Uterus (tissue), 4 donors: Measurements from ENCODE around the gene EDNRB. TPM values are rescaled to one million over a fixed set of nuclear protein-coding genes. Genes with fewer than 3 reads are reported as not detected.
A peak's percentile ranks its signal among the peaks of the same experiment; 100 is the strongest.
"Not testable (repeated sequence)": the region's sequence is repeated elsewhere in the genome, so short reads cannot be mapped to it uniquely, and the experiment has no call there.

Experiments
- DNase-seq, 2 donors: peaks; one replicate each; pipeline ENCODE4 v3.0.0-alpha.2; 2019 to 2020
- H3K27ac ChIP-seq, 2 donors: fragments of 200-600 bp; sonication (generic); 1 replicate in 1 of 2; 2 replicates in 1 of 2; pipeline ENCODE4 v1.5.1; 2016 to 2018
- H3K27me3 ChIP-seq, 2 donors: fragments of 200-600 bp; sonication (generic); one replicate each; pipeline ENCODE4 v1.5.1; 2018 to 2019; ENCODE audit warnings: control low read depth in 1 of 2
- H3K36me3 ChIP-seq, 2 donors: fragments of 200-600 bp; sonication (generic); one replicate each; pipeline ENCODE4 v1.5.1; 2019; ENCODE audit warnings: control low read depth in 1 of 2
- H3K4me1 ChIP-seq, 2 donors: fragments of 200-600 bp; sonication (generic); one replicate each; pipeline ENCODE4 v1.5.1; 2018 to 2019; ENCODE audit warnings: control low read depth in 1 of 2
- H3K4me3 ChIP-seq, 2 donors: fragments of 200-600 bp; sonication (generic); 1 replicate in 1 of 2; 2 replicates in 1 of 2; pipeline ENCODE4 v1.5.1; 2018 to 2019; ENCODE audit warnings: mild to moderate bottlenecking in 1 of 2
- H3K9me3 ChIP-seq, 2 donors: fragments of 200-600 bp; sonication (generic); one replicate each; pipeline ENCODE4 v1.5.1; 2019; ENCODE audit warnings: control low read depth in 1 of 2
- POLR2A ChIP-seq, 2 donors: fragments of 450-650 bp; IDR thresholded peaks; one replicate each; pipeline ENCODE4 v1.6.1; 2016; ENCODE audit warnings: antibody characterized with exemption in 2 of 2, mild to moderate bottlenecking in 1 of 2, moderate library complexity in 1 of 2
- intact Hi-C: fragments of 100-400 bp; cut with DNase I; formaldehyde crosslinking; loops from one replicate; pipeline ENCODE4 v1.15.1; 2023; ENCODE audit warnings: low total_unique reads
- total RNA-seq, 4 donors: library from RNA; depleted of rRNA in 3 of 4; stranded (reverse); fragments of >200 nt in 3 of 4; gene quantifications; one replicate each; pipeline versions ENCODE4 v1.1.0 to v1.2.4, GENCODE V29; 2014 to 2023
- TF ChIP-seq, protein P1 (sequence below), 4 experiments: fragments of 200-600 bp in 2 of 4; fragments of 450-650 bp in 2 of 4; sonication (generic) in 2 of 4; IDR thresholded peaks; one replicate each; pipeline ENCODE4 v1.5.1; 2016 to 2019; ENCODE audit warnings: antibody characterized with exemption in 4 of 4, mild to moderate bottlenecking in 2 of 4, moderate library complexity in 1 of 4
- donor health status: DM: yes; HTN: yes; CAD: no.

The EDNRB gene
- total RNA-seq: 10 to 100 TPM; 14.9 to 63.5 (median 37.8) TPM

DNA sequence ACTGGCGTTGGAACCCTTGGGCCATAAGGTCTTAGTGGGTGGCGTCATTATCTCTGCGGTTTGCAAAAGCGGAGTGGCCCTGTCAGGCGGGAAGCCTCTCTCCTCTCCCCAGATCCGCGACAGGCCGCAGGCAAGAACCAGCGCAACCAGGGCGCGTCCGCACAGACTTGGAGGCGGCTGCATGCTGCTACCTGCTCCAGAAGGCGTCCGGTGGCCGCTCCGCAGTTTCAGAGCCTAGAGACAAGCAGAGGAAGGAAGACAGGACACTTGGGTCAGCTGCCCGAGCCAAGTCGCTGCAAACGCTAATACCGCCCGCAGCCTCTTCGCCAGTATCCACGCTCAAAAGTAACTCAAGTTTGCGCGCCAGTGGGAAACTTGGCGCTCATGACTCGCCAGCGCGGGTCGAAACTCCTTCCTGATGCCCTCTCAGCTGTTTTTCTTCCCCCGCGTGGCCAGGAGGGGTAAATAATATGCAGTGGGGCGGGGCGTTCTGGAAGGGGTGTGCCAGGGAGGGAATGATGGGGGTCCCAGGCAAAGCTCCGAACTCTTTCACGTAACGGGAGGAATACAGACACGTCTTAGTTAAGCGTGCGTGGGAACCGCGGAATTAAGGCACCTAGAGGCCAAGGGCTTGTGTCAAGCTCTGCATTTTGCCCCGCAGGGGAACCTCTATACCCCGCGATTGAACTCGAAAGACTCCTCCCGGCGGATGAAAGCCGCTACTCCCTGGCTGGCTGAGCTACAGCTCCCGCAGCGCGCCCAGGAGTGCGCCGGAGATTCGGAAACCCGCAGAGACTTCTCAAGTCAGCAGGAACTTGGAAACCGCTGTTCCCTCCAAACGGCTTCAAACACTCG is at the start of gene EDNRB:
Gene EDNRB (minus strand): TSS at position 441 of the 855 bp plus-strand sequence. CDS start 258 bp downstream, at position 183.
- intact Hi-C loops: no loop called here
- no peaks in the 10 kb centered on the region for H3K9me3 ChIP-seq
- peak; percentile 23 to 35 for DNase-seq
- TF ChIP-seq POLR2A (IDR thresholded peaks at IDR 0.05): peak in 1 of 2 donors; percentile 35
- TF ChIP-seq, protein P1, sequence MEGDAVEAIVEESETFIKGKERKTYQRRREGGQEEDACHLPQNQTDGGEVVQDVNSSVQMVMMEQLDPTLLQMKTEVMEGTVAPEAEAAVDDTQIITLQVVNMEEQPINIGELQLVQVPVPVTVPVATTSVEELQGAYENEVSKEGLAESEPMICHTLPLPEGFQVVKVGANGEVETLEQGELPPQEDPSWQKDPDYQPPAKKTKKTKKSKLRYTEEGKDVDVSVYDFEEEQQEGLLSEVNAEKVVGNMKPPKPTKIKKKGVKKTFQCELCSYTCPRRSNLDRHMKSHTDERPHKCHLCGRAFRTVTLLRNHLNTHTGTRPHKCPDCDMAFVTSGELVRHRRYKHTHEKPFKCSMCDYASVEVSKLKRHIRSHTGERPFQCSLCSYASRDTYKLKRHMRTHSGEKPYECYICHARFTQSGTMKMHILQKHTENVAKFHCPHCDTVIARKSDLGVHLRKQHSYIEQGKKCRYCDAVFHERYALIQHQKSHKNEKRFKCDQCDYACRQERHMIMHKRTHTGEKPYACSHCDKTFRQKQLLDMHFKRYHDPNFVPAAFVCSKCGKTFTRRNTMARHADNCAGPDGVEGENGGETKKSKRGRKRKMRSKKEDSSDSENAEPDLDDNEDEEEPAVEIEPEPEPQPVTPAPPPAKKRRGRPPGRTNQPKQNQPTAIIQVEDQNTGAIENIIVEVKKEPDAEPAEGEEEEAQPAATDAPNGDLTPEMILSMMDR (IDR thresholded peaks at IDR 0.05): peak in 1 of 4 experiments; percentile 5
- H3K27me3 ChIP-seq: no peaks in the 10 kb centered on the region
- H3K4me1 ChIP-seq: no peaks in the 10 kb centered on the region
- no peaks in the 10 kb centered on the region for H3K36me3 ChIP-seq
- H3K4me3 ChIP-seq: peak within 1 kb of the TSS; percentile 38 to 39
- peak within 1 kb of the TSS; percentile 70 to 71 for H3K27ac ChIP-seq

- no peaks in the 10 kb centered on the region for H3K4me1 ChIP-seq
- intact Hi-C loops: no loop called here
Observed at GRCh38 chr13:77966671-77967070, 48.0 kb upstream of the EDNRB start.

GRCh38 chr13:77952737-77953136 is 34.1 kb upstream of the EDNRB start:
- TF ChIP-seq, protein P1 (IDR thresholded peaks at IDR 0.05): no peak
- no peak for TF ChIP-seq POLR2A (IDR thresholded peaks at IDR 0.05)
- no peak overlapping the region for H3K27ac ChIP-seq
- no peak for DNase-seq
- H3K4me3 ChIP-seq: no peak overlapping the region
- no peaks in the 10 kb centered on the region for H3K9me3 ChIP-seq
- no peaks in the 10 kb centered on the region for H3K4me1 ChIP-seq
- intact Hi-C loops: no loop called here
- H3K36me3 ChIP-seq: no peaks in the 10 kb centered on the region
- H3K27me3 ChIP-seq: no peaks in the 10 kb centered on the region

More at GRCh38 chr13:77966671-77967070, 48.0 kb upstream of the EDNRB start:
- H3K27me3 ChIP-seq: no peaks in the 10 kb centered on the region
- H3K36me3 ChIP-seq: no peaks in the 10 kb centered on the region
- no peaks in the 10 kb centered on the region for H3K9me3 ChIP-seq
- H3K27ac ChIP-seq: peak overlapping the region in 1 of 2 donors; percentile 20
- H3K4me3 ChIP-seq: no peak overlapping the region
- no peak for DNase-seq
- TF ChIP-seq, protein P1 (IDR thresholded peaks at IDR 0.05): no peak
- TF ChIP-seq POLR2A (IDR thresholded peaks at IDR 0.05): no peak

DNA sequence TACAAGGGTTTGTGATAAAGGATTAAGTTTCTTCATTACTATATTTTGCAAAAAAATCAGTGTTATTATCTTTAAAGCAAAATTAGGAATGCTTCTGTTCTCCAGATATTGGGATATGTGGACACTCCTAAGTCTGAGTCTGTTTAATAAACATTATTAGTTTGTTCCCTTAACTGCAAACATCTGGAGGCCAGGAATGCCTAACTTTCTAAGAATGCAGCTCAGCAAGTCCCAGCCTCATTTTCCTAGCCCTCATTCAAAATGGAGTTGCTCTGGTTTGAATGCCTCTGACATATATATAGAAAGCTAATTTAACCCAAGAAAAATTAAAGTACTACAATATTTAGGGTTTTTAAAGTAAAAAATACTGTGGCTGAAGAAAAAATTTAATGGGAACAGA is 33.6 kb upstream of the EDNRB start:
- Histone ChIP-seq H3K4me1 (no peaks in the 10 kb centered on the region), H3K9me3 (no peaks in the 10 kb centered on the region), H3K4me3 (no peak overlapping the region), H3K27ac (no peak overlapping the region), H3K27me3 (no peaks in the 10 kb centered on the region), H3K36me3 (no peaks in the 10 kb centered on the region)
- intact Hi-C loops: no loop called here
- no peak for DNase-seq
- no peak for TF ChIP-seq POLR2A (IDR thresholded peaks at IDR 0.05)
- TF ChIP-seq, protein P1 (IDR thresholded peaks at IDR 0.05): no peak

DNA sequence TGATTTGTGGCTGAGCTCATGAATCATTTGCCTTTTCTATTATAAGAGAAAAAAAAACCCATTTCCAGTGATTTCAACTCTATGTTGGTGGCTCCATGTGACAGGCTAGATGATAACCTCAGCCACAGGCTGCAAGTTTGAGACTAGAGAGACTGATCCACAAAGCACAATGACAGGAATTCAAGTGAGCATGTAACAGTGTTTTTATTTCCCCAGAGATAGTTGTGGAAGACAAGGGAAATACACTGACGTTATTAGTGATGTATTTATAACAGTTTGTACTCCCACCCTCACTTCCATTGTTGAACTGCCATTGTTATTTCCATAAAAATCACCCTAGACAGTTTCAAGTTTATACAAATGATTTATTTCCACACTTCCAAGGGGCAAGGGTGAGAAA is 27.9 kb upstream of the EDNRB start:
- H3K9me3 ChIP-seq: no peaks in the 10 kb centered on the region
- intact Hi-C loops: no loop called here
- no peak for DNase-seq
- H3K4me3 ChIP-seq: no peak overlapping the region
- H3K36me3 ChIP-seq: no peaks in the 10 kb centered on the region
- no peaks in the 10 kb centered on the region for H3K27me3 ChIP-seq
- H3K4me1 ChIP-seq: no peaks in the 10 kb centered on the region
- TF ChIP-seq, protein P1 (IDR thresholded peaks at IDR 0.05): no peak
- no peak for TF ChIP-seq POLR2A (IDR thresholded peaks at IDR 0.05)
- no peak overlapping the region for H3K27ac ChIP-seq

GRCh38 chr13:77935063-77935462 is 16.4 kb upstream of the EDNRB start:
- DNase-seq, H3K27me3 ChIP-seq, H3K36me3 ChIP-seq, intact Hi-C loops, H3K27ac ChIP-seq, H3K9me3 ChIP-seq, H3K4me1 ChIP-seq, H3K4me3 ChIP-seq: not testable (repeated sequence)
